ENCODE measurements around the gene PDYN. TPM values are rescaled to one million over a fixed set of nuclear protein-coding genes. Genes with fewer than 3 reads are reported as not detected.

Gene PDYN
- total RNA-seq, 1 donor from 2014 or later: not detected

DNA sequence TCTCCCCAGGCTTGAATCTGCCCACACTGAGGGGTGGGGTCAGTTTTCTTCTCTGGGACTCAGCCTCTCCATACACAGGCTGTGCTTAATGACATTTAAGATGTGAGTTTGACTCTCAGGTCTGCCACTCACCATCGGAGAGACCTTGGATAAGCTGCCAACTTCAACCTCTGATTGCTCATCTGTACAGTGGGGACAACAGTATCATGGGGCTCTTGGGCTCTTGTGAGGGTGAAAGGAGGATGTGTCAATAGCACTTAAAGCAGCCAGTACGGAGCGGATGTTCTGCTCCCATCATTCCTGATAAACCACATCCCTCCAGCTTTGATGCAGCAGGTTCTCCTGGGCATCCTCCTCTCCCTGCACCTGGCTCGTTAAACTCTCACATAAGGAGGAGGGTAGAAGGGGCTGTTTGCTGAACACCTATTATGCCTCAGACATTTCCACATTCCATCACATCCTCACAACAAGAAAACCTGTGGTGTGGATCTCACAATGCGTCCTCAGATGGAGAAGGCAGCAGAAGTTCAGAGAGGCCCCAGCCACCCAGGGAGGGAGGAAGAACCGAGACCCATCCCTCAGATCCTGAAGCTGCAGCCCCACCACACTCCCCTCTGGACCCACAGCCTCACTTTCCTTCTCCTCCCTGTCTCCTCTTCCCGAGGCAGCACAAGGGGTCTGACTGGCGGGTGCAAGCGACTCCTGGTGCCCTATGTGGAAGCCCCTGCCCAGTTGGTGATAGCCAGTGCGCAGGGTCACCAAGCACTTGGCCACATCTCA lies 1.9 kb upstream of the PDYN start:
- no peak overlapping the region for H3K4me3 Mint-ChIP-seq
- DNase-seq (ENCODE audit: low spot score in 2 of 2, unreplicated experiment in 2 of 2): no peak
- H3K4me1 Mint-ChIP-seq: no peaks in the 10 kb centered on the region
- H3K27ac Mint-ChIP-seq: no peak overlapping the region
- no peaks in the 10 kb centered on the region for H3K36me3 Mint-ChIP-seq
- TF ChIP-seq, protein P1, sequence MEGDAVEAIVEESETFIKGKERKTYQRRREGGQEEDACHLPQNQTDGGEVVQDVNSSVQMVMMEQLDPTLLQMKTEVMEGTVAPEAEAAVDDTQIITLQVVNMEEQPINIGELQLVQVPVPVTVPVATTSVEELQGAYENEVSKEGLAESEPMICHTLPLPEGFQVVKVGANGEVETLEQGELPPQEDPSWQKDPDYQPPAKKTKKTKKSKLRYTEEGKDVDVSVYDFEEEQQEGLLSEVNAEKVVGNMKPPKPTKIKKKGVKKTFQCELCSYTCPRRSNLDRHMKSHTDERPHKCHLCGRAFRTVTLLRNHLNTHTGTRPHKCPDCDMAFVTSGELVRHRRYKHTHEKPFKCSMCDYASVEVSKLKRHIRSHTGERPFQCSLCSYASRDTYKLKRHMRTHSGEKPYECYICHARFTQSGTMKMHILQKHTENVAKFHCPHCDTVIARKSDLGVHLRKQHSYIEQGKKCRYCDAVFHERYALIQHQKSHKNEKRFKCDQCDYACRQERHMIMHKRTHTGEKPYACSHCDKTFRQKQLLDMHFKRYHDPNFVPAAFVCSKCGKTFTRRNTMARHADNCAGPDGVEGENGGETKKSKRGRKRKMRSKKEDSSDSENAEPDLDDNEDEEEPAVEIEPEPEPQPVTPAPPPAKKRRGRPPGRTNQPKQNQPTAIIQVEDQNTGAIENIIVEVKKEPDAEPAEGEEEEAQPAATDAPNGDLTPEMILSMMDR (IDR thresholded peaks at IDR 0.05; ENCODE audit: unreplicated experiment): no peak
- H3K27me3 Mint-ChIP-seq (ENCODE audit: low read depth): peaks cover 83% of the 10 kb centered on the region
- no peaks in the 10 kb centered on the region for H3K9me3 Mint-ChIP-seq

DNA sequence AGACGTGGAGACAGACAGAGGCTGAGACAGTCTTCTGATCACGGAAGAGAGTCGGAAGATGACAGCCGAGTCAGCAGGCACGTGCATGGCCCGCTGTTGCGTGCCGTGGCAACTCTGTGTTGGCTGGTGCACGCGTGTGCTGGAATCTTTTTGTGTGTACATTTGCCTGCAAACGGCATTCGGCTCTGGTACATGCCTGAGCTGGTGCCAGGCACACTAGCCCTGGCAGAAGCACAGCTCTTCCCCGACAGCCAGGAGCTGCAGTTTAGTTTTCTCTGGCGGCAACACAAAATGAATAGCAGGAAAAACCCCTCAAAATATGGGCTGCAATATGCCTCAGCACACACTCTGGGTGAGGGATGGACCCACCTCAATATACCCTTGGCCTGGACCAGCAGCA lies 769 bp upstream of the PDYN start:
- Mint-ChIP-seq H3K9me3 (no peaks in the 10 kb centered on the region), H3K27ac (no peak overlapping the region), H3K36me3 (no peaks in the 10 kb centered on the region), H3K4me1 (no peaks in the 10 kb centered on the region), H3K27me3 (ENCODE audit: low read depth) (peaks cover 93% of the 10 kb centered on the region), H3K4me3 (no peak overlapping the region)
- no peak for DNase-seq (ENCODE audit: low spot score in 2 of 2, unreplicated experiment in 2 of 2)
- TF ChIP-seq, protein P1 (IDR thresholded peaks at IDR 0.05; ENCODE audit: unreplicated experiment): no peak

DNA sequence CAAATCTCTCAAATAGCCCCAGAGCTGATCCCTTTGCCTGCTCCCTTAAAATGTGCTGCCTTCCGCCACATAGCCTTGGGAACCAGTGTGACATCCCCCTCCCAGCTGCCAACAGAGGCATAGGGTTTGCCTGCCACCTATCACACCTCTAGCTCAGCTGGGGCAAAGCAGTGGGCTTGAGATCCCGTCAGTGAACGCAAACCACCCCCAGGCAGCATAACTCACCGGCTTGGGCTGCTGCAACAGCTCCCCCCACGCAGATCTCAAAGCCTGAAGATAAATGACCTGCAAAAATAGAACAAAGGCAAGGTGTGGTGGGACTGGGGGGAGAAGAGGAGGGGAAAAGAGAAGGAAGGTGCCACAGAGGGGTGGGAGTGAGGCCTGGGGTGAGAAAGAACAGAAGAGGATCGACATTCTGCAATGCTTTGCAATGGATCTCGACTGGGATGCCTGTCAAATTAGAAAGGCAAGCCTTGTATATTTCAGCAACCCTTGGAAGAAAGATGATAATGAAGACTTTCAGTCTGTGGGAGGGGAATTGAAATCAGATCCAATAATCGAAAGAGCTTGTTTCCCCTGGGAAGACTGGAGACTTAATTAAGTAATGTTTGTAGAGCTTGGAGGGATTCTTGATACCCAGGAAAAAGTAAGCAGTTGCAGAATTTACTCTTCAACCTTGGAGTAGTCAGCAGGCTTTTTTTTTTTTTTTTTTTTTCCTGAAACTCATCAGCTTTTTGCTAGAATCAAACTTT lies 1.3 kb downstream of the PDYN start:
- Mint-ChIP-seq H3K27ac (no peak overlapping the region), H3K27me3 (ENCODE audit: low read depth) (peaks cover 90% of the 10 kb centered on the region), H3K36me3 (no peaks in the 10 kb centered on the region), H3K4me3 (no peak overlapping the region), H3K9me3 (no peaks in the 10 kb centered on the region), H3K4me1 (no peaks in the 10 kb centered on the region)
- DNase-seq (ENCODE audit: low spot score in 2 of 2, unreplicated experiment in 2 of 2): no peak
- TF ChIP-seq, protein P1 (IDR thresholded peaks at IDR 0.05; ENCODE audit: unreplicated experiment): no peak

DNA sequence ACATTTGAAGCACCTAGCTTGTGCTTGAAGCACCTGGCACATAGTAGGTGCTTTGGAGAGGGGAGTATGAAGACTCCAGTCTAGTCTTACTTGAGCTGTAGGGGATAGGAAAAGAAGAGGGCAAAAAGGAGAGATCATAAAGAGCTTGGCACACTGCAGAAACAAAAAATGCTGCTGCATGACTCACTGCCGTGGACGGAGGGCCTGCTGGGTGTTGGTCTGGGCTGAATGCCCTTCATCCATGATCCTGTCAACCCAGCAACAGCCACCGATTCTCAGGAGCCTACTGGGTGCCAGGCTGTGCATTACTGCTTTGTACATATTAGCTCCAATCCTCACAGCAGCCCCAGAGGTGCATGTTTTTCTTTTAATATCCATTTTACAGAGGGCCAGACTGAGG lies 6.0 kb downstream of the PDYN start:
- H3K36me3 Mint-ChIP-seq: no peaks in the 10 kb centered on the region
- TF ChIP-seq, protein P1 (IDR thresholded peaks at IDR 0.05; ENCODE audit: unreplicated experiment): no peak
- H3K9me3 Mint-ChIP-seq: no peaks in the 10 kb centered on the region
- H3K27me3 Mint-ChIP-seq (ENCODE audit: low read depth): peaks cover 79% of the 10 kb centered on the region
- no peak overlapping the region for H3K27ac Mint-ChIP-seq
- H3K4me3 Mint-ChIP-seq: no peak overlapping the region
- no peaks in the 10 kb centered on the region for H3K4me1 Mint-ChIP-seq
- no peak for DNase-seq (ENCODE audit: low spot score in 2 of 2, unreplicated experiment in 2 of 2)

DNA sequence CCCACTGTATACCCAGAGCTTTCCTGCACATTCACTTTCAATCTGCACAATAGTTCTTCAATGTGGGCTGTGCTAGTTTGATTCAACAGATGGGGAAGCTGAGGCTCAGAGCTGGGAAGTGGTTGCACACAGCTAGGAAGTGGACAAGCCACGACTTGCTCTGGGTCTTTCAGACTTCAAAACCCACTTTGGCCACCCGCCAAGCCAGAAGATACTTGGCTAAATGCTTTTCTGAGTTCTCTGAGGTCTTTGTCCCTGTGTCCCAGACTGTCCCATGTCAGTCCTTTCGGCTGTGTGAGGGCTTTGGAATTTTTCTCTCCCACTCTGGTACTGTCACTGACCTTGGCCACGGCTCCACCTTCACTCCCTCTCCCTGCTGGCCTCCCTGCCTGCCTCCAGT lies 10.6 kb downstream of the PDYN start:
- H3K27ac Mint-ChIP-seq: no peak overlapping the region

More for the DNA sequence above, 10.6 kb downstream of the PDYN start:
- no peaks in the 10 kb centered on the region for H3K36me3 Mint-ChIP-seq
- no peak overlapping the region for H3K4me3 Mint-ChIP-seq
- DNase-seq (ENCODE audit: low spot score in 2 of 2, unreplicated experiment in 2 of 2): no peak
- no peaks in the 10 kb centered on the region for H3K4me1 Mint-ChIP-seq
- H3K27me3 Mint-ChIP-seq (ENCODE audit: low read depth): peaks cover 66% of the 10 kb centered on the region
- no peaks in the 10 kb centered on the region for H3K9me3 Mint-ChIP-seq
- TF ChIP-seq, protein P1 (IDR thresholded peaks at IDR 0.05; ENCODE audit: unreplicated experiment): no peak
